Erythroblast (primary cell): ENCODE results near the gene GCM1.

Experiments
- GATA1 ChIP-seq: IDR thresholded peaks from 2 replicates; pipeline ENCODE4 v1.6.1; 2011; ENCODE audit warnings: low read depth, mild to moderate bottlenecking, control low read depth, low read length, moderate library complexity
- POLR2A ChIP-seq: IDR thresholded peaks from 2 replicates; pipeline ENCODE4 v1.6.1; 2011; ENCODE audit warnings: mild to moderate bottlenecking, low read length

DNA sequence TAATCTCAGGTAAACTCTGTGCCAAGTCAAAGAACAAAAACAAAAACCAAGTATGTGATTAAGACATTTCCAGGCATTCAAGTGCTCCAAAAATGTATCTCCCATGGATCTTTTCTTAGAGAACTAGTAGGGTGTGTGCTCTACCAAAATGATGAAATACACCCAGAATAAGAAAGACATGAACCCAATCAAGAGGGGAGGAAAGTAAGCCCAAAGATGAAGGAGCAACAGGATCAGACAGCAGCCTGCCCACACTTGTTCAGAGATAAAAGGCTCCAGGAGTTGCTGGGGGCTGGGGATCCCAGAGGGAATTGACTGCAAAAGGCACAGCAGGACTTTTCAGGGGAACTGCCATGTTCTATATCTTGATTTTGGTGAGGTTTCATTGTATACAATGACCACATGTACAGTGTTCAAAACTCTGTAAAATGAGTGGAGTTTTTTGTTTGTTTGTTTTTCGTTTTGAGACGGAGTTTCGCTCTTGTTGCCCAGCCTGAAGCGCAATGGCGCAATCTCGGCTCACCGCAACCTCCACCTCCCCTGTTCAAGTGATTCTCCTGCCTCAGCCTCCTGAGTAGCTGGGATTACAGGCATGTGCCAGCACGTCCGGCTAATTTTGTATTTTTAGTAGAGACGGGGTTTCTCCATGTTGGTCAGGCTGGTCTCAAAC, 24.4 kb downstream of the GCM1 start:
- TF ChIP-seq POLR2A = no peak
- no peak for TF ChIP-seq GATA1
